ENCODE data around the gene POU5F1. TPM values are rescaled to one million over a fixed set of nuclear protein-coding genes. Genes with fewer than 3 reads are reported as not detected.
A peak's percentile ranks its signal among the peaks of the same experiment; 100 is the strongest.

POU5F1 gene
- total and polyA plus RNA-seq, 2 donors from 2014 or later = 7.9 to 19.9 TPM

DNA sequence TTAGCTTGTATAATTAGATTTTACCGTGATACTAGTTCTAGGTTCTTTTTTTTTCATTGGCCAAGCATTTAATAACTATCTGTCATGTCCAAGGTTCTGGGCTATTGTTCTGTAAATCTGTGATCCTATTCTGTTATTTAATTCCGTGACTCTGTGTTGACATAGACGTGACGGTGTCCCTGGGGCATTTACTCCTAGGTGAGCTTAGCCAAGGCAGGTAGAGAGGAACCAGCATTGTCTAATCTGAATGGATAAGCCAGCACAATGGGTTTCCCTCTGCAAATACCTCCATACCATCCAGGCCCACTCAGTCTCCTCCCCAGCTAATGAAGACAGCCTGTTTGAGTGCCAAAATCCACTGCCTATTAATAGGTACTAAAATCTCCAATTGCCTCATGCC lies 41.4 kb downstream of the POU5F1 start:
- no peaks in the 10 kb centered on the region for H3K4me1 ChIP-seq (ENCODE audit: control insufficient read depth in 2 of 3, insufficient read depth in 2 of 3, low read depth in 1 of 3, low read length in 3 of 3)
- TF ChIP-seq, protein P1, sequence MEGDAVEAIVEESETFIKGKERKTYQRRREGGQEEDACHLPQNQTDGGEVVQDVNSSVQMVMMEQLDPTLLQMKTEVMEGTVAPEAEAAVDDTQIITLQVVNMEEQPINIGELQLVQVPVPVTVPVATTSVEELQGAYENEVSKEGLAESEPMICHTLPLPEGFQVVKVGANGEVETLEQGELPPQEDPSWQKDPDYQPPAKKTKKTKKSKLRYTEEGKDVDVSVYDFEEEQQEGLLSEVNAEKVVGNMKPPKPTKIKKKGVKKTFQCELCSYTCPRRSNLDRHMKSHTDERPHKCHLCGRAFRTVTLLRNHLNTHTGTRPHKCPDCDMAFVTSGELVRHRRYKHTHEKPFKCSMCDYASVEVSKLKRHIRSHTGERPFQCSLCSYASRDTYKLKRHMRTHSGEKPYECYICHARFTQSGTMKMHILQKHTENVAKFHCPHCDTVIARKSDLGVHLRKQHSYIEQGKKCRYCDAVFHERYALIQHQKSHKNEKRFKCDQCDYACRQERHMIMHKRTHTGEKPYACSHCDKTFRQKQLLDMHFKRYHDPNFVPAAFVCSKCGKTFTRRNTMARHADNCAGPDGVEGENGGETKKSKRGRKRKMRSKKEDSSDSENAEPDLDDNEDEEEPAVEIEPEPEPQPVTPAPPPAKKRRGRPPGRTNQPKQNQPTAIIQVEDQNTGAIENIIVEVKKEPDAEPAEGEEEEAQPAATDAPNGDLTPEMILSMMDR (IDR thresholded peaks at IDR 0.05; ENCODE audit: borderline replicate concordance, extremely low read depth, insufficient read depth) = no peak
- no peak overlapping the region for H3K9ac ChIP-seq (ENCODE audit: low read length in 3 of 3)
- FAIRE-seq (no peak), DNase-seq (no peak)
- H3K4me3 ChIP-seq (ENCODE audit: low read length in 3 of 3) = no peak overlapping the region
- no peaks in the 10 kb centered on the region for H3K27me3 ChIP-seq (ENCODE audit: control insufficient read depth, insufficient read depth, low read length)
- H3K27ac ChIP-seq (ENCODE audit: low read depth in 2 of 2, low read length in 2 of 2) = no peak overlapping the region
- H3K36me3 ChIP-seq (ENCODE audit: control insufficient read depth in 2 of 3, insufficient read depth in 3 of 3, low read length in 3 of 3) = no peaks in the 10 kb centered on the region
- intact Hi-C loops (cut with DNase I) = no loop called here
- no peaks in the 10 kb centered on the region for H3K9me3 ChIP-seq (ENCODE audit: control insufficient read depth in 2 of 3, insufficient read depth in 1 of 3, low read length in 3 of 3)

- H3K36me3 ChIP-seq (ENCODE audit: control insufficient read depth in 2 of 3, insufficient read depth in 3 of 3, low read length in 3 of 3) = no peaks in the 10 kb centered on the region
- FAIRE-seq (no peak), DNase-seq (peak in 4 of 5 donors; percentile 61 to 74 (median 66))
- peaks cover 0 to 1% (median 0%) of the 10 kb centered on the region in 3 donors for H3K4me1 ChIP-seq (ENCODE audit: control insufficient read depth in 2 of 3, insufficient read depth in 2 of 3, low read depth in 1 of 3, low read length in 3 of 3)
- H3K27me3 ChIP-seq (ENCODE audit: control insufficient read depth, insufficient read depth, low read length) = no peaks in the 10 kb centered on the region
- no peak overlapping the region for H3K27ac ChIP-seq (ENCODE audit: low read depth in 2 of 2, low read length in 2 of 2)
- TF ChIP-seq, protein P1 (IDR thresholded peaks at IDR 0.05; ENCODE audit: borderline replicate concordance, extremely low read depth, insufficient read depth) = peak; percentile 61
- H3K9ac ChIP-seq (ENCODE audit: low read length in 3 of 3) = no peak overlapping the region
- intact Hi-C loops (cut with DNase I) = no loop called here
- no peaks in the 10 kb centered on the region for H3K9me3 ChIP-seq (ENCODE audit: control insufficient read depth in 2 of 3, insufficient read depth in 1 of 3, low read length in 3 of 3)
- H3K4me3 ChIP-seq (ENCODE audit: low read length in 3 of 3) = no peak overlapping the region
Measured at GRCh38 chr6:31128093-31128676, 42.3 kb downstream of the POU5F1 start.

DNA sequence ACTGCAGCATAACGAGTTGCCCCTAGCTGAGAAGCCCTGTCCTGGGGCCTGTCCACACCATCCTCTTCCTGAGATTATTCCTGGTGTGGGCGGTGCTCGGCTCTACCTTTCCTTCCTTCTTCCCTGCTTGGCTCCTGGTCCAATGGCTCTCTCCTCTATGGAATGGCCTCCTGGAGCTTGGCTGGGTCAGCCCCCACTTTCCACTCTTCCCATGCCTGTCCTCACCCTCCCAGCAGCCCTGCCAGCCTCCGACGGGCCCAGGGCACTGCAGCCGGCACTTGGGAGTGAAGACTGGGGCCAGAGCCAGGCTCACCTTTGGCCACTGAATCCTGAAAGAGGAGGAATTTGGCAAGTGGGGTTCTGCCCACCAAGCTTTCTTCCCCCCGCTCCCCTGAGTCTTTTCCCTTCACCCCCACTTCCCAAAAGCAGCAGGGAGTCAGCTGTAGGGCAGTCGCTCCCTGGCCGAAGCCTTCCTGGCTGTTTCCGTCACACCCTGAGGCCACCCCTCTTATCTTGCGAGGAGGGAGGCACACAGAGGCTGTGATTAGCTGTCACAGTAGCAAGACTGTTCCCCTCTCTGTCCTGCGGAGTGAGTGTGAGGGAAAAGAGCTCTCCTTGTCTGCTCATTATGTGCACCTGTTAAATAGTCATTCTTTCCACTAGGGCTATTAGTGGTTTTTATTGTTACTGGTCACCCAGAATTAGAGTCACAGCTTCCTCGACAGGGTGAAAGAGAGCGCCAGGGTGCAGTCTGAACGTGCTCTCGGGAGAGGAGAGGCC lies 43.9 kb downstream of the POU5F1 start:
- FAIRE-seq (no peak), DNase-seq (no peak)
- Histone ChIP-seq H3K36me3 (ENCODE audit: control insufficient read depth in 2 of 3, insufficient read depth in 3 of 3, low read length in 3 of 3) (no peaks in the 10 kb centered on the region), H3K4me3 (ENCODE audit: low read length in 3 of 3) (no peak overlapping the region), H3K9me3 (ENCODE audit: control insufficient read depth in 2 of 3, insufficient read depth in 1 of 3, low read length in 3 of 3) (no peaks in the 10 kb centered on the region), H3K9ac (ENCODE audit: low read length in 3 of 3) (no peak overlapping the region), H3K4me1 (ENCODE audit: control insufficient read depth in 2 of 3, insufficient read depth in 2 of 3, low read depth in 1 of 3, low read length in 3 of 3) (peaks cover 0 to 11% (median 0%) of the 10 kb centered on the region in 3 donors), H3K27ac (ENCODE audit: low read depth in 2 of 2, low read length in 2 of 2) (no peak overlapping the region), H3K27me3 (ENCODE audit: control insufficient read depth, insufficient read depth, low read length) (no peaks in the 10 kb centered on the region)
- intact Hi-C loops (cut with DNase I) = no loop called here
- TF ChIP-seq, protein P1 (IDR thresholded peaks at IDR 0.05; ENCODE audit: borderline replicate concordance, extremely low read depth, insufficient read depth) = no peak

Measured in kidney (tissue), 14 donors.